Mesenchymal stem cell (in vitro differentiated cells and primary cell): ENCODE data around the gene IZUMO4.

Experiments used
- DNase-seq: peaks from one replicate; pipeline ENCODE4 v3.0.0-alpha.2; 2013
- H2AFZ ChIP-seq: one replicate; pipeline ENCODE4 v1.6.1; 2013; ENCODE audit warnings: low read depth, mild to moderate bottlenecking, control low read depth, inconsistent platforms, low read length, moderate library complexity
- H2AK5ac ChIP-seq: 2 replicates; pipeline ENCODE4 v1.6.1; 2013; ENCODE audit warnings: low read length, moderate library complexity, mild to moderate bottlenecking, inconsistent platforms; ENCODE audit not compliant: severe bottlenecking
- H2BK120ac ChIP-seq: one replicate; pipeline ENCODE4 v1.6.1; 2013; ENCODE audit warnings: low read depth, mild to moderate bottlenecking, inconsistent platforms, low read length, moderate library complexity
- H2BK12ac ChIP-seq, 2 experiments: one replicate each; pipeline ENCODE4 v1.6.1; 2013; ENCODE audit warnings: inconsistent platforms in 2 of 2, low read length in 2 of 2, mild to moderate bottlenecking in 2 of 2, moderate library complexity in 2 of 2, control low read depth in 1 of 2
- H2BK15ac ChIP-seq: one replicate; pipeline ENCODE4 v1.6.1; 2013; ENCODE audit warnings: mild to moderate bottlenecking, low read depth, inconsistent platforms; ENCODE audit not compliant: poor library complexity, severe bottlenecking
- H2BK5ac ChIP-seq: 2 replicates; pipeline ENCODE4 v1.6.1; 2013; ENCODE audit warnings: low read depth, mild to moderate bottlenecking, low read length, control low read depth, inconsistent platforms; ENCODE audit not compliant: poor library complexity, severe bottlenecking
- H3K14ac ChIP-seq, 2 experiments: one replicate each; pipeline ENCODE4 v1.6.1; 2013; ENCODE audit warnings: inconsistent platforms in 2 of 2, low read length in 2 of 2, control low read depth in 1 of 2, mild to moderate bottlenecking in 1 of 2, moderate library complexity in 1 of 2
- H3K18ac ChIP-seq, 2 experiments: one replicate each; pipeline ENCODE4 v1.6.1; 2013; ENCODE audit warnings: inconsistent platforms in 2 of 2, low read length in 2 of 2, control low read depth in 1 of 2, low read depth in 1 of 2, mild to moderate bottlenecking in 1 of 2
- H3K23ac ChIP-seq, 2 experiments: one replicate each; pipeline ENCODE4 v1.6.1; 2013; ENCODE audit warnings: inconsistent platforms in 2 of 2, low read length in 2 of 2, mild to moderate bottlenecking in 2 of 2, moderate library complexity in 2 of 2, control low read depth in 1 of 2
- H3K27ac ChIP-seq: 2 replicates; pipeline ENCODE4 v1.5.1; 2013; ENCODE audit warnings: mild to moderate bottlenecking, moderate library complexity, low read length, control low read depth, inconsistent platforms; ENCODE audit not compliant: poor library complexity, severe bottlenecking
- H3K27me3 ChIP-seq, 2 experiments: 2 replicates each; pipeline versions ENCODE4 v1.6.1 to v1.7.0; 2013; ENCODE audit warnings: low read length in 2 of 2, mild to moderate bottlenecking in 2 of 2, moderate library complexity in 2 of 2, control low read depth in 1 of 2, inconsistent platforms in 1 of 2; ENCODE audit not compliant: control insufficient read depth in 1 of 2, insufficient read depth in 1 of 2
- H3K36me3 ChIP-seq, 2 experiments: 2 replicates each; pipeline versions ENCODE4 v1.6.1 to v1.7.0; 2013; ENCODE audit warnings: low read length in 2 of 2, control low read depth in 1 of 2, inconsistent platforms in 1 of 2, low read depth in 1 of 2, mild to moderate bottlenecking in 1 of 2; ENCODE audit not compliant: insufficient read depth in 2 of 2, control insufficient read depth in 1 of 2
- H3K4ac ChIP-seq, 2 experiments: one replicate each; pipeline ENCODE4 v1.6.1; 2013; ENCODE audit warnings: inconsistent platforms in 2 of 2, low read length in 2 of 2, mild to moderate bottlenecking in 2 of 2, moderate library complexity in 2 of 2, control low read depth in 1 of 2, low read depth in 1 of 2
- H3K4me1 ChIP-seq: 2 replicates; pipeline ENCODE4 v1.6.1; 2013; ENCODE audit warnings: low read depth, low read length, control low read depth; ENCODE audit not compliant: control insufficient read depth, insufficient read depth
- H3K4me2 ChIP-seq: 2 replicates; pipeline ENCODE4 v1.6.1; 2013; ENCODE audit warnings: low read length, mild to moderate bottlenecking, inconsistent platforms; ENCODE audit not compliant: poor library complexity, severe bottlenecking
- H3K4me3 ChIP-seq, 2 experiments: 2 replicates each; pipeline versions ENCODE4 v1.5.1 to v1.7.0; 2013; ENCODE audit warnings: low read length in 2 of 2, mild to moderate bottlenecking in 2 of 2, control low read depth in 1 of 2, low read depth in 1 of 2; ENCODE audit not compliant: insufficient read depth in 1 of 2
- H3K79me1 ChIP-seq: replicated peaks from 2 replicates; pipeline ENCODE4 v1.6.1; 2013; ENCODE audit warnings: mild to moderate bottlenecking, control low read depth, low read length, inconsistent platforms; ENCODE audit not compliant: poor library complexity, severe bottlenecking
- H3K9ac ChIP-seq: 2 replicates; pipeline ENCODE4 v1.7.0; 2013; ENCODE audit warnings: mild to moderate bottlenecking, low read length, moderate library complexity
- H3K9me3 ChIP-seq: 2 replicates; pipeline ENCODE4 v1.7.0; 2013; ENCODE audit warnings: mild to moderate bottlenecking, low read length; ENCODE audit not compliant: control insufficient read depth
- H4K8ac ChIP-seq: one replicate; pipeline ENCODE4 v1.6.1; 2013; ENCODE audit warnings: inconsistent platforms, mild to moderate bottlenecking, low read length, moderate library complexity
- H4K91ac ChIP-seq: one replicate; pipeline ENCODE4 v1.6.1; 2013; ENCODE audit warnings: mild to moderate bottlenecking, low read length, inconsistent platforms
- WGBS: methylation state at CpG from one replicate; pipeline ENCODE4 v1.1.7; 2013; ENCODE audit warnings: mixed read lengths; 5-methylcytosine and 5-hydroxymethylcytosine counted together

Gene IZUMO4

GRCh38 chr19:2099054-2099501 is 2.4 kb downstream of the IZUMO4 start:
- H3K36me3 ChIP-seq: peaks cover 45 to 60% of the 10 kb centered on the region in 2 experiments
- no peak overlapping the region for H4K8ac ChIP-seq

GRCh38 chr19:2099937-2100718 is 3.4 kb downstream of the IZUMO4 start:
- Histone ChIP-seq H3K4me3 (no peak overlapping the region), H2AFZ (no peak overlapping the region), H3K4ac (no peak overlapping the region), H4K8ac (no peak overlapping the region), H2BK120ac (no peak overlapping the region), H3K79me1 (peaks cover 12% of the 10 kb centered on the region), H3K36me3 (peaks cover 53 to 70% of the 10 kb centered on the region in 2 experiments), H4K91ac (no peak overlapping the region), H3K4me1 (peaks cover 19% of the 10 kb centered on the region), H3K18ac (no peak overlapping the region), H3K27ac (no peak overlapping the region), H3K9me3 (no peaks in the 10 kb centered on the region), H3K9ac (no peak overlapping the region), H2BK15ac (no peak overlapping the region), H2AK5ac (no peak overlapping the region), H2BK5ac (no peak overlapping the region), H3K14ac (no peak overlapping the region), H3K4me2 (no peak overlapping the region), H3K23ac (no peak overlapping the region), H2BK12ac (no peak overlapping the region), H3K27me3 (no peaks in the 10 kb centered on the region)
- 95% methylated on average over 39 of the region's 39 CpGs for WGBS
- DNase-seq: no peak

More at GRCh38 chr19:2099054-2099501, 2.4 kb downstream of the IZUMO4 start:
- Histone ChIP-seq H3K27me3 (no peaks in the 10 kb centered on the region), H2BK120ac (no peak overlapping the region), H3K4me1 (peaks cover 26% of the 10 kb centered on the region), H2BK12ac (no peak overlapping the region), H3K79me1 (peaks cover 12% of the 10 kb centered on the region), H3K14ac (no peak overlapping the region), H4K91ac (no peak overlapping the region), H3K27ac (no peak overlapping the region), H3K4ac (no peak overlapping the region), H2AK5ac (no peak overlapping the region), H2AFZ (no peak overlapping the region), H3K4me3 (no peak overlapping the region), H3K4me2 (no peak overlapping the region), H2BK5ac (no peak overlapping the region), H3K9me3 (no peaks in the 10 kb centered on the region), H3K23ac (no peak overlapping the region), H3K18ac (no peak overlapping the region), H3K9ac (no peak overlapping the region), H2BK15ac (no peak overlapping the region)
- DNase-seq: no peak
- WGBS: 90% methylated on average over 16 of the region's 16 CpGs

GRCh38 chr19:2100719-2101061 is 4.0 kb downstream of the IZUMO4 start:
- no peak for DNase-seq
- Histone ChIP-seq H3K27me3 (no peaks in the 10 kb centered on the region), H2BK120ac (no peak overlapping the region), H2AFZ (no peak overlapping the region), H3K14ac (no peak overlapping the region), H2BK12ac (no peak overlapping the region), H4K91ac (no peak overlapping the region), H3K4me2 (no peak overlapping the region), H3K4me1 (peaks cover 15% of the 10 kb centered on the region), H3K18ac (no peak overlapping the region), H3K27ac (no peak overlapping the region), H3K79me1 (peaks cover 12% of the 10 kb centered on the region), H3K4me3 (no peak overlapping the region), H3K9me3 (no peaks in the 10 kb centered on the region), H4K8ac (no peak overlapping the region), H3K23ac (no peak overlapping the region), H2BK5ac (no peak overlapping the region), H3K4ac (no peak overlapping the region), H3K36me3 (peaks cover 59 to 73% of the 10 kb centered on the region in 2 experiments), H2BK15ac (no peak overlapping the region), H3K9ac (no peak overlapping the region), H2AK5ac (no peak overlapping the region)
- 96% methylated on average over 11 of the region's 11 CpGs for WGBS

GRCh38 chr19:2101417-2102335 is 5.0 kb downstream of the IZUMO4 start:
- Histone ChIP-seq H3K23ac (no peak overlapping the region), H2BK12ac (no peak overlapping the region), H2BK15ac (no peak overlapping the region), H3K9ac (no peak overlapping the region), H3K36me3 (peaks cover 69 to 83% of the 10 kb centered on the region in 2 experiments), H3K9me3 (no peaks in the 10 kb centered on the region), H2BK5ac (no peak overlapping the region), H2AK5ac (no peak overlapping the region), H3K4me2 (no peak overlapping the region), H3K4ac (no peak overlapping the region), H2AFZ (no peak overlapping the region), H3K14ac (no peak overlapping the region), H4K8ac (no peak overlapping the region), H3K79me1 (peaks cover 14% of the 10 kb centered on the region), H2BK120ac (no peak overlapping the region), H3K4me1 (peaks cover 15% of the 10 kb centered on the region), H3K18ac (no peak overlapping the region), H3K4me3 (no peak overlapping the region), H3K27ac (no peak overlapping the region), H4K91ac (no peak overlapping the region), H3K27me3 (no peaks in the 10 kb centered on the region)
- 96% methylated on average over 45 of the region's 45 CpGs for WGBS
- no peak for DNase-seq
